ENCODE results near the gene RAX2. TPM values are rescaled to one million over a fixed set of nuclear protein-coding genes. Genes with fewer than 3 reads are reported as not detected.

RAX2 gene
- total RNA-seq (2021; ENCODE audit: unreplicated experiment) (not detected), Bru-seq, nascent RNA (not detected), BruChase-seq, experiment 1, labeled RNA remaining after a 6-hour chase (not detected), BruChase-seq, experiment 2, labeled RNA remaining after a 2-hour chase (not detected)
- polyA plus RNA-seq (2012) = 0.03 TPM in 1 of 2 replicates, not detected in the other
- long read RNA-seq = 0 reads

DNA sequence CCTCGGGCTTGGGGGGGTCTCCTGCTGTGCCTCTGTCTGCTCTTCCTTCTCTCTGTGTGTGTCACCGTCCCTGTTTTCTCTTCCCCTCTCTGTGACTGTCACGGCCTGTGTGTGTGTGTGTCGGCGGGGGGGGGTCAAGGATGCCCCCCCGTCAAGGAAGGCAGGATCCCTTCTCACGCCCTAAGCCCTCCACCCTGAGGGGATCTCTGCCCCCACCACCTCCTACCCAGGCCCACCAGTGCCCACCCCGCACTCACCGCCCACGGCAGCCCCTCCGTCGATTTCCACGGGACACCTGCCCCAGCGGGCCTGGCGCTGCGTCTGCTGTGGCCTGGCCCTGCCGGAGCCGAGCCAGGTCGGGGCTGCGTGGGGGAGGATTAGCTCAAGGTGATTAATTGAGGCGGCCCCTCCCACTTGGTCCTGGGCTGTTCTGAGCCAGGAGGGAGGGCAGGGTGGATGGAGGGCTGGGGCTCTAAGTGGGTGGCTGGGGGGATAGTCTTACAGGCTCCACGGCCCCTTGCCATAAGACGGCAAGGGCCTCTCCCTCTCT is at the start of gene RAX2:
TSS of gene RAX2 (minus strand) at position 323 of the 550 bp plus-strand sequence. CDS start 486 bp downstream, outside the sequence.
- ChIA-PET POLR2A (interaction anchor here (0.6 to 1.2 kb wide), 2 partner anchors 9 to 191 kb away, joined by 4 to 5 read pairs; partner anchors contain the start of gene MRPL54), RAD21 (ENCODE audit: low non-redundant PET in 1 of 2, low total read pairs in 2 of 2, uncharacterized antibody in 2 of 2, unreplicated experiment in 2 of 2) (no interaction called here), CTCF (no interaction called here)
- no peaks in the 10 kb centered on the region for H3K27me3 ChIP-seq (ENCODE audit: insufficient read depth, low read length)
- no peaks in the 10 kb centered on the region; a peak in 2 of 4 replicates for H3K36me3 ChIP-seq (ENCODE audit: control insufficient read depth in 1 of 2, insufficient read depth in 2 of 2, low read length in 2 of 2)
- H3K79me2 ChIP-seq (ENCODE audit: insufficient read depth, low read length) = no peaks in the 10 kb centered on the region
- H3K9me2 ChIP-seq (ENCODE audit: insufficient read depth) = no peaks in the 10 kb centered on the region
- H3K4me2 ChIP-seq (ENCODE audit: low read length) = no peak within 1 kb of the TSS
- no peak for TF ChIP-seq POLR2A (IDR thresholded peaks at IDR 0.05; ENCODE audit: borderline replicate concordance, extremely low read depth, insufficient read depth, insufficient read length)
- no peak for TF ChIP-seq RAD21 (IDR thresholded peaks at IDR 0.05; ENCODE audit: low read depth)
- TF ChIP-seq ELF1 (IDR thresholded peaks at IDR 0.05; ENCODE audit: borderline replicate concordance, low read depth) = no peak
- no peak for TF ChIP-seq FOSL1 (IDR thresholded peaks at IDR 0.05; ENCODE audit: low read depth)
- H3K27ac ChIP-seq (ENCODE audit: low read depth, low read length) = no peak within 1 kb of the TSS
- no peak within 1 kb of the TSS for H3K4me3 ChIP-seq (replicated peaks in 1 of 2; ENCODE audit: low read depth in 1 of 2, low read length in 2 of 2)
- H3K9ac ChIP-seq (ENCODE audit: low read length) = no peak within 1 kb of the TSS
- intact Hi-C loops (cut with micrococcal nuclease) = no loop called here
- no peaks in the 10 kb centered on the region for H3K9me3 ChIP-seq (ENCODE audit: control insufficient read depth in 1 of 2, insufficient read depth in 1 of 2, low read depth in 1 of 2, low read length in 2 of 2)
- no TSS peak for BruUV-seq (replicated peaks)
- no peaks in the 10 kb centered on the region for H3K4me1 ChIP-seq (ENCODE audit: control insufficient read depth in 1 of 2, insufficient read depth in 2 of 2, low read length in 2 of 2)
- ATAC-seq (no peak), DNase-seq (ENCODE audit: low read depth, low spot score) (no peak)
- no peaks in the 10 kb centered on the region for H4K20me1 ChIP-seq (ENCODE audit: insufficient read depth)
- no peak within 1 kb of the TSS for H2AFZ ChIP-seq (ENCODE audit: low read depth, low read length, poor library complexity, severe bottlenecking)

DNA sequence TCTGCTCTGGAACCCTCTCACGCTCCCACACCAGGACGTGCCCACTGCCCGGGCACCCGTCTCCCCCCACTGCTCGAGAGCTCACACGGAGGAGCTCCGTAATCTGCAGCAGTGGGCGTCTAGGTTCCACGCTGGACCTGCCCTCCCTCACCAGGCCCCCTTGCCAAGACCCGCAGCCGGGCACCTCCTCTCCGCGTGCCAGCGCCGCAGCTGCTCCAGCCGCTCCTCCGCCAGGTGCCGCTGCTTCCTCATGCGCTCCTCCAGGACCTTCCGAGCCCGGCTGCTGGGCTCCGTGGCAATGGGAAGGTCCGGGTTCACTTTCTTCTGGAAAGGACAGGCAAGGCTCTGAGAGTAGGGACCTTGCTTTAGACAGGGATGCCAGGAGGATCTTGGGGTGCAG is 49.1 kb upstream of the RAX2 start:
- ChIA-PET CTCF (interaction anchor here (0.7 to 2.1 kb wide), 2 partner anchors 28 to 190 kb away, joined by 4 to 9 read pairs; no protein-coding TSS in a partner anchor), RAD21 (ENCODE audit: low non-redundant PET in 1 of 2, low total read pairs in 2 of 2, uncharacterized antibody in 2 of 2, unreplicated experiment in 2 of 2) (no interaction called here), POLR2A (no interaction called here)
- H3K9ac ChIP-seq (ENCODE audit: low read length) = no peak overlapping the region
- no peaks in the 10 kb centered on the region for H3K79me2 ChIP-seq (ENCODE audit: insufficient read depth, low read length)
- no peaks in the 10 kb centered on the region for H3K27me3 ChIP-seq (ENCODE audit: insufficient read depth, low read length)
- H4K20me1 ChIP-seq (ENCODE audit: insufficient read depth) = no peaks in the 10 kb centered on the region
- no peak overlapping the region for H2AFZ ChIP-seq (ENCODE audit: low read depth, low read length, poor library complexity, severe bottlenecking)
- intact Hi-C loops (cut with micrococcal nuclease) = loop anchor here (5.0 kb wide), 1 partner anchor 59 kb away; the partner anchor contains the start of genes APBA3 and MRPL54
- no peak overlapping the region for H3K4me2 ChIP-seq (ENCODE audit: low read length)
- no peaks in the 10 kb centered on the region for H3K36me3 ChIP-seq (ENCODE audit: control insufficient read depth in 1 of 2, insufficient read depth in 2 of 2, low read length in 2 of 2)
- BruUV-seq (replicated peaks) = no TSS peak
- ATAC-seq (no peak), DNase-seq (ENCODE audit: low read depth, low spot score) (no peak)
- no peaks in the 10 kb centered on the region for H3K9me3 ChIP-seq (ENCODE audit: control insufficient read depth in 1 of 2, insufficient read depth in 1 of 2, low read depth in 1 of 2, low read length in 2 of 2)
- H3K27ac ChIP-seq (ENCODE audit: low read depth, low read length) = no peak overlapping the region
- no peaks in the 10 kb centered on the region for H3K9me2 ChIP-seq (ENCODE audit: insufficient read depth)
- H3K4me1 ChIP-seq (ENCODE audit: control insufficient read depth in 1 of 2, insufficient read depth in 2 of 2, low read length in 2 of 2) = peaks cover 0 to 6% of the 10 kb centered on the region in 2 experiments; a peak in 1 of 4 replicates
- H3K4me3 ChIP-seq (replicated peaks in 1 of 2; ENCODE audit: low read depth in 1 of 2, low read length in 2 of 2) = no peak overlapping the region
- TF ChIP-seq ZNF274 (IDR thresholded peaks at IDR 0.05; ENCODE audit: low read depth, low read length) (no peak), POLR2A (IDR thresholded peaks at IDR 0.05; ENCODE audit: borderline replicate concordance, extremely low read depth, insufficient read depth, insufficient read length) (no peak), ELF1 (IDR thresholded peaks at IDR 0.05; ENCODE audit: borderline replicate concordance, low read depth) (no peak), CEBPB (IDR thresholded peaks at IDR 0.05; ENCODE audit: low read depth) (no peak), YY1 (IDR thresholded peaks at IDR 0.05; ENCODE audit: extremely low read depth, insufficient replicate concordance, low read depth, low read length) (no peak), EGR1 (IDR thresholded peaks at IDR 0.05; ENCODE audit: low read depth) (no peak), POLR2AphosphoS5 (IDR thresholded peaks at IDR 0.05; ENCODE audit: low read depth, low read length) (no peak), EZH2phosphoT487 (IDR thresholded peaks at IDR 0.05; ENCODE audit: borderline replicate concordance) (no peak), SRF (IDR thresholded peaks at IDR 0.05; ENCODE audit: low read depth) (no peak), CBX3 (IDR thresholded peaks at IDR 0.05; ENCODE audit: low read depth) (no peak)
- TF ChIP-seq, protein P1, sequence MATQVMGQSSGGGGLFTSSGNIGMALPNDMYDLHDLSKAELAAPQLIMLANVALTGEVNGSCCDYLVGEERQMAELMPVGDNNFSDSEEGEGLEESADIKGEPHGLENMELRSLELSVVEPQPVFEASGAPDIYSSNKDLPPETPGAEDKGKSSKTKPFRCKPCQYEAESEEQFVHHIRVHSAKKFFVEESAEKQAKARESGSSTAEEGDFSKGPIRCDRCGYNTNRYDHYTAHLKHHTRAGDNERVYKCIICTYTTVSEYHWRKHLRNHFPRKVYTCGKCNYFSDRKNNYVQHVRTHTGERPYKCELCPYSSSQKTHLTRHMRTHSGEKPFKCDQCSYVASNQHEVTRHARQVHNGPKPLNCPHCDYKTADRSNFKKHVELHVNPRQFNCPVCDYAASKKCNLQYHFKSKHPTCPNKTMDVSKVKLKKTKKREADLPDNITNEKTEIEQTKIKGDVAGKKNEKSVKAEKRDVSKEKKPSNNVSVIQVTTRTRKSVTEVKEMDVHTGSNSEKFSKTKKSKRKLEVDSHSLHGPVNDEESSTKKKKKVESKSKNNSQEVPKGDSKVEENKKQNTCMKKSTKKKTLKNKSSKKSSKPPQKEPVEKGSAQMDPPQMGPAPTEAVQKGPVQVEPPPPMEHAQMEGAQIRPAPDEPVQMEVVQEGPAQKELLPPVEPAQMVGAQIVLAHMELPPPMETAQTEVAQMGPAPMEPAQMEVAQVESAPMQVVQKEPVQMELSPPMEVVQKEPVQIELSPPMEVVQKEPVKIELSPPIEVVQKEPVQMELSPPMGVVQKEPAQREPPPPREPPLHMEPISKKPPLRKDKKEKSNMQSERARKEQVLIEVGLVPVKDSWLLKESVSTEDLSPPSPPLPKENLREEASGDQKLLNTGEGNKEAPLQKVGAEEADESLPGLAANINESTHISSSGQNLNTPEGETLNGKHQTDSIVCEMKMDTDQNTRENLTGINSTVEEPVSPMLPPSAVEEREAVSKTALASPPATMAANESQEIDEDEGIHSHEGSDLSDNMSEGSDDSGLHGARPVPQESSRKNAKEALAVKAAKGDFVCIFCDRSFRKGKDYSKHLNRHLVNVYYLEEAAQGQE (IDR thresholded peaks at IDR 0.05; ENCODE audit: low read depth) = no peak
- TF ChIP-seq, protein P2, sequence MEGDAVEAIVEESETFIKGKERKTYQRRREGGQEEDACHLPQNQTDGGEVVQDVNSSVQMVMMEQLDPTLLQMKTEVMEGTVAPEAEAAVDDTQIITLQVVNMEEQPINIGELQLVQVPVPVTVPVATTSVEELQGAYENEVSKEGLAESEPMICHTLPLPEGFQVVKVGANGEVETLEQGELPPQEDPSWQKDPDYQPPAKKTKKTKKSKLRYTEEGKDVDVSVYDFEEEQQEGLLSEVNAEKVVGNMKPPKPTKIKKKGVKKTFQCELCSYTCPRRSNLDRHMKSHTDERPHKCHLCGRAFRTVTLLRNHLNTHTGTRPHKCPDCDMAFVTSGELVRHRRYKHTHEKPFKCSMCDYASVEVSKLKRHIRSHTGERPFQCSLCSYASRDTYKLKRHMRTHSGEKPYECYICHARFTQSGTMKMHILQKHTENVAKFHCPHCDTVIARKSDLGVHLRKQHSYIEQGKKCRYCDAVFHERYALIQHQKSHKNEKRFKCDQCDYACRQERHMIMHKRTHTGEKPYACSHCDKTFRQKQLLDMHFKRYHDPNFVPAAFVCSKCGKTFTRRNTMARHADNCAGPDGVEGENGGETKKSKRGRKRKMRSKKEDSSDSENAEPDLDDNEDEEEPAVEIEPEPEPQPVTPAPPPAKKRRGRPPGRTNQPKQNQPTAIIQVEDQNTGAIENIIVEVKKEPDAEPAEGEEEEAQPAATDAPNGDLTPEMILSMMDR (IDR thresholded peaks at IDR 0.05 in 2 of 3, conservative IDR thresholded peaks at IDR 0.05 in 1 of 3; ENCODE audit: borderline replicate concordance in 1 of 3, insufficient read depth in 1 of 3, low read depth in 2 of 3, low read length in 2 of 3) = no peak

Data from HCT116 (cell line).